ENCODE data around the gene TMEM156. TPM values are rescaled to one million over a fixed set of nuclear protein-coding genes. Genes with fewer than 3 reads are reported as not detected.

TMEM156 gene
- total and polyA plus RNA-seq, 2 experiments from 2014 or later: not detected

DNA sequence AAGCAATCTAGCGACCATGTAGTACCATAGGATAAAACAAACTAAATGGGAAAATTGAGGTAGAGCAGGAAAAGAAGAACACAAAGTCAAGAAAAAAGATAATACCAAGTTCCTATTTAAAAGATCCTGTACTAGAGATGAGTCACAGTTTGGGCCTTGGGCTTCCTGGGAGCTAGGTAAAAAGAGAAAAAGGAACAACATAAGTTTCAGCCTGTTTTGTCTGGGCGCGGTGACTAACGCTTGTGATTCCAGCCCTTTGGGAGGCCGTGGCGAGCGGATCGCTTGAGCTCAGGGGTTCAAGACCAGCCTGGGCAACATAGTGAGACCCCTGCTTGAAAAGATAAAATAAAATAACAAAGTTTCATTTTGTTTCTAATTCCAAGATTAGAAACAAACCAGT, 14.0 kb upstream of the TMEM156 start:
- H3K36me3 Mint-ChIP-seq (ENCODE audit: low read depth): no peaks in the 10 kb centered on the region; the same call in 2 of the 3 replicates
- no peak overlapping the region for H3K27ac ChIP-seq (ENCODE audit: low read depth)
- DNase-seq (ENCODE audit: low spot score): no peak
- H3K27me3 ChIP-seq (ENCODE audit: insufficient read depth): no peaks in the 10 kb centered on the region
- no peaks in the 10 kb centered on the region for H3K9me2 ChIP-seq (ENCODE audit: insufficient read depth)
- H3K4me3 Mint-ChIP-seq: peak overlapping the region; percentile 92
- H3K4me2 ChIP-seq: peak overlapping the region; percentile 91
- peaks cover 29% of the 10 kb centered on the region for H3K4me1 ChIP-seq (ENCODE audit: insufficient read depth)
- H2AFZ ChIP-seq: no peak overlapping the region
- H3K9me3 Mint-ChIP-seq: no peaks in the 10 kb centered on the region
- H3K79me2 ChIP-seq (replicated peaks; ENCODE audit: insufficient read depth): peaks cover 29% of the 10 kb centered on the region
- no peak for ATAC-seq
- TF ChIP-seq STAT1 (IDR thresholded peaks at IDR 0.05; ENCODE audit: unreplicated experiment) (no peak), ETS1 (IDR thresholded peaks at IDR 0.05) (no peak), EZH2 (IDR thresholded peaks at IDR 0.05; ENCODE audit: low read depth, unreplicated experiment) (no peak), EZH2phosphoT487 (IDR thresholded peaks at IDR 0.05; ENCODE audit: unreplicated experiment) (no peak), CTCF (conservative IDR thresholded peaks at IDR 0.05; ENCODE audit: low read depth in 2 of 2) (no peak), ZNF114 (CRISPR knock-in tag; IDR thresholded peaks at IDR 0.05) (no peak), ZNF331 (CRISPR knock-in tag; IDR thresholded peaks at IDR 0.05; ENCODE audit: low read depth) (no peak), NANOG (IDR thresholded peaks at IDR 0.05; ENCODE audit: borderline replicate concordance) (no peak), CREB1 (CRISPR knock-in tag; IDR thresholded peaks at IDR 0.05; ENCODE audit: low read depth) (no peak), JUNB (IDR thresholded peaks at IDR 0.05; ENCODE audit: unreplicated experiment) (no peak), POLR2AphosphoS5 (IDR thresholded peaks at IDR 0.05; ENCODE audit: low read depth) (no peak)
- TF ChIP-seq, protein P1, sequence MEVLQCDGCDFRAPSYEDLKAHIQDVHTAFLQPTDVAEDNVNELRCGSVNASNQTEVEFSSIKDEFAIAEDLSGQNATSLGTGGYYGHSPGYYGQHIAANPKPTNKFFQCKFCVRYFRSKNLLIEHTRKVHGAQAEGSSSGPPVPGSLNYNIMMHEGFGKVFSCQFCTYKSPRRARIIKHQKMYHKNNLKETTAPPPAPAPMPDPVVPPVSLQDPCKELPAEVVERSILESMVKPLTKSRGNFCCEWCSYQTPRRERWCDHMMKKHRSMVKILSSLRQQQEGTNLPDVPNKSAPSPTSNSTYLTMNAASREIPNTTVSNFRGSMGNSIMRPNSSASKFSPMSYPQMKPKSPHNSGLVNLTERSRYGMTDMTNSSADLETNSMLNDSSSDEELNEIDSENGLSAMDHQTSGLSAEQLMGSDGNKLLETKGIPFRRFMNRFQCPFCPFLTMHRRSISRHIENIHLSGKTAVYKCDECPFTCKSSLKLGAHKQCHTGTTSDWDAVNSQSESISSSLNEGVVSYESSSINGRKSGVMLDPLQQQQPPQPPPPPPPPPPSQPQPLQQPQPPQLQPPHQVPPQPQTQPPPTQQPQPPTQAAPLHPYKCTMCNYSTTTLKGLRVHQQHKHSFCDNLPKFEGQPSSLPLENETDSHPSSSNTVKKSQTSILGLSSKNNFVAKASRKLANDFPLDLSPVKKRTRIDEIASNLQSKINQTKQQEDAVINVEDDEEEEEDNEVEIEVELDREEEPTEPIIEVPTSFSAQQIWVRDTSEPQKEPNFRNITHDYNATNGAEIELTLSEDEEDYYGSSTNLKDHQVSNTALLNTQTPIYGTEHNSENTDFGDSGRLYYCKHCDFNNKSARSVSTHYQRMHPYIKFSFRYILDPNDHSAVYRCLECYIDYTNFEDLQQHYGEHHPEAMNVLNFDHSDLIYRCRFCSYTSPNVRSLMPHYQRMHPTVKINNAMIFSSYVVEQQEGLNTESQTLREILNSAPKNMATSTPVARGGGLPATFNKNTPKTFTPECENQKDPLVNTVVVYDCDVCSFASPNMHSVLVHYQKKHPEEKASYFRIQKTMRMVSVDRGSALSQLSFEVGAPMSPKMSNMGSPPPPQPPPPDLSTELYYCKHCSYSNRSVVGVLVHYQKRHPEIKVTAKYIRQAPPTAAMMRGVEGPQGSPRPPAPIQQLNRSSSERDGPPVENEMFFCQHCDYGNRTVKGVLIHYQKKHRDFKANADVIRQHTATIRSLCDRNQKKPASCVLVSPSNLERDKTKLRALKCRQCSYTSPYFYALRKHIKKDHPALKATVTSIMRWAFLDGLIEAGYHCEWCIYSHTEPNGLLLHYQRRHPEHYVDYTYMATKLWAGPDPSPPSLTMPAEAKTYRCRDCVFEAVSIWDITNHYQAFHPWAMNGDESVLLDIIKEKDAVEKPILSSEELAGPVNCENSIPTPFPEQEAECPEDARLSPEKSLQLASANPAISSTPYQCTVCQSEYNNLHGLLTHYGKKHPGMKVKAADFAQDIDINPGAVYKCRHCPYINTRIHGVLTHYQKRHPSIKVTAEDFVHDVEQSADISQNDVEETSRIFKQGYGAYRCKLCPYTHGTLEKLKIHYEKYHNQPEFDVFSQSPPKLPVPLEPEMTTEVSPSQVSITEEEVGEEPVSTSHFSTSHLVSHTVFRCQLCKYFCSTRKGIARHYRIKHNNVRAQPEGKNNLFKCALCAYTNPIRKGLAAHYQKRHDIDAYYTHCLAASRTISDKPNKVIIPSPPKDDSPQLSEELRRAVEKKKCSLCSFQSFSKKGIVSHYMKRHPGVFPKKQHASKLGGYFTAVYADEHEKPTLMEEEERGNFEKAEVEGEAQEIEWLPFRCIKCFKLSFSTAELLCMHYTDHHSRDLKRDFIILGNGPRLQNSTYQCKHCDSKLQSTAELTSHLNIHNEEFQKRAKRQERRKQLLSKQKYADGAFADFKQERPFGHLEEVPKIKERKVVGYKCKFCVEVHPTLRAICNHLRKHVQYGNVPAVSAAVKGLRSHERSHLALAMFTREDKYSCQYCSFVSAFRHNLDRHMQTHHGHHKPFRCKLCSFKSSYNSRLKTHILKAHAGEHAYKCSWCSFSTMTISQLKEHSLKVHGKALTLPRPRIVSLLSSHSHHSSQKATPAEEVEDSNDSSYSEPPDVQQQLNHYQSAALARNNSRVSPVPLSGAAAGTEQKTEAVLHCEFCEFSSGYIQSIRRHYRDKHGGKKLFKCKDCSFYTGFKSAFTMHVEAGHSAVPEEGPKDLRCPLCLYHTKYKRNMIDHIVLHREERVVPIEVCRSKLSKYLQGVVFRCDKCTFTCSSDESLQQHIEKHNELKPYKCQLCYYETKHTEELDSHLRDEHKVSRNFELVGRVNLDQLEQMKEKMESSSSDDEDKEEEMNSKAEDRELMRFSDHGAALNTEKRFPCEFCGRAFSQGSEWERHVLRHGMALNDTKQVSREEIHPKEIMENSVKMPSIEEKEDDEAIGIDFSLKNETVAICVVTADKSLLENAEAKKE (CRISPR knock-in tag; IDR thresholded peaks at IDR 0.05): no peak
- TF ChIP-seq, protein P2, sequence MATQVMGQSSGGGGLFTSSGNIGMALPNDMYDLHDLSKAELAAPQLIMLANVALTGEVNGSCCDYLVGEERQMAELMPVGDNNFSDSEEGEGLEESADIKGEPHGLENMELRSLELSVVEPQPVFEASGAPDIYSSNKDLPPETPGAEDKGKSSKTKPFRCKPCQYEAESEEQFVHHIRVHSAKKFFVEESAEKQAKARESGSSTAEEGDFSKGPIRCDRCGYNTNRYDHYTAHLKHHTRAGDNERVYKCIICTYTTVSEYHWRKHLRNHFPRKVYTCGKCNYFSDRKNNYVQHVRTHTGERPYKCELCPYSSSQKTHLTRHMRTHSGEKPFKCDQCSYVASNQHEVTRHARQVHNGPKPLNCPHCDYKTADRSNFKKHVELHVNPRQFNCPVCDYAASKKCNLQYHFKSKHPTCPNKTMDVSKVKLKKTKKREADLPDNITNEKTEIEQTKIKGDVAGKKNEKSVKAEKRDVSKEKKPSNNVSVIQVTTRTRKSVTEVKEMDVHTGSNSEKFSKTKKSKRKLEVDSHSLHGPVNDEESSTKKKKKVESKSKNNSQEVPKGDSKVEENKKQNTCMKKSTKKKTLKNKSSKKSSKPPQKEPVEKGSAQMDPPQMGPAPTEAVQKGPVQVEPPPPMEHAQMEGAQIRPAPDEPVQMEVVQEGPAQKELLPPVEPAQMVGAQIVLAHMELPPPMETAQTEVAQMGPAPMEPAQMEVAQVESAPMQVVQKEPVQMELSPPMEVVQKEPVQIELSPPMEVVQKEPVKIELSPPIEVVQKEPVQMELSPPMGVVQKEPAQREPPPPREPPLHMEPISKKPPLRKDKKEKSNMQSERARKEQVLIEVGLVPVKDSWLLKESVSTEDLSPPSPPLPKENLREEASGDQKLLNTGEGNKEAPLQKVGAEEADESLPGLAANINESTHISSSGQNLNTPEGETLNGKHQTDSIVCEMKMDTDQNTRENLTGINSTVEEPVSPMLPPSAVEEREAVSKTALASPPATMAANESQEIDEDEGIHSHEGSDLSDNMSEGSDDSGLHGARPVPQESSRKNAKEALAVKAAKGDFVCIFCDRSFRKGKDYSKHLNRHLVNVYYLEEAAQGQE (IDR thresholded peaks at IDR 0.05; ENCODE audit: unreplicated experiment): no peak
- no peak overlapping the region for H3K27ac Mint-ChIP-seq
- peaks cover 25% of the 10 kb centered on the region for H3K4me1 Mint-ChIP-seq
- H3F3A ChIP-seq (replicated peaks; ENCODE audit: low read depth): no peaks in the 10 kb centered on the region
- H4K20me1 ChIP-seq (replicated peaks; ENCODE audit: insufficient read depth): 0 out of 2 replicates have a peak, but pooled peaks cover 4% of the 10 kb centered on the region
- peaks cover 8% of the 10 kb centered on the region for H3K27me3 Mint-ChIP-seq (ENCODE audit: insufficient read depth, low read depth, poor library complexity)
- H3K4me3 ChIP-seq: peak overlapping the region; percentile 89
- no peaks in the 10 kb centered on the region for H3K36me3 ChIP-seq (ENCODE audit: insufficient read depth)
